ENCODE measurements around the gene TP53RK. TPM values are rescaled to one million over a fixed set of nuclear protein-coding genes. Genes with fewer than 3 reads are reported as not detected.

TP53RK gene
- polyA plus RNA-seq, 1 donor from 2014 or later = 22.7 TPM

DNA sequence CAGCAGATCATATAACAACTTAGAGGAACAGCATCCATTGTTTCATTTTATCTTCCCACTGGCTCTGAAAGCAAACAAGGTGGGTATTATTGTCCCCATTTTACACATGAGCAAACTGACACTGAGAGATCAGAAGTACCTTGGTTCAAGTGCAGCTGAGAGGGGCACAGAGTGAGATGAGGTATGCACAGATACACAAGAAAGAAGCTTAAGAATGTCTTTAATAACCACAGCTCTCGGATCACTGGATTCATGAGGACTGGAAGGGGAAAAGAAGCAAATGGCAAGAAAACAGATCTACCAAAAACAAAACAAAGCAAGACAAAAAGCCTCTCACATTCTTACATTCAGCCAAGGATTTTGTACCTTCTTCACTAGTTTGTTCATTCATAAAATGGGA, 30.8 kb upstream of the TP53RK start:
- no peak overlapping the region for H3K27ac ChIP-seq (ENCODE audit: low read length)
- no peaks in the 10 kb centered on the region for H3K9me2 ChIP-seq (ENCODE audit: insufficient read depth, low read length)
- no peaks in the 10 kb centered on the region for H3K36me3 ChIP-seq (ENCODE audit: insufficient read depth, low read length)
- H2AFZ ChIP-seq (ENCODE audit: low read depth, low read length) = no peak overlapping the region
- H3K4me3 ChIP-seq (ENCODE audit: low read length) = no peak overlapping the region
- no peaks in the 10 kb centered on the region for H3K9me3 ChIP-seq (ENCODE audit: low read length)
- no peaks in the 10 kb centered on the region for H3K27me3 ChIP-seq (ENCODE audit: insufficient read depth, low read depth, low read length)
- TF ChIP-seq POLR2AphosphoS5 (IDR thresholded peaks at IDR 0.05) (no peak), SMC3 (conservative IDR thresholded peaks at IDR 0.05; ENCODE audit: poor library complexity) (no peak), EZH2 (IDR thresholded peaks at IDR 0.05; ENCODE audit: borderline replicate concordance, insufficient read depth, low read length, poor library complexity, severe bottlenecking) (no peak), MXI1 (conservative IDR thresholded peaks at IDR 0.05; ENCODE audit: poor library complexity, severe bottlenecking) (no peak), RAD21 (conservative IDR thresholded peaks at IDR 0.05) (no peak), EP300 (conservative IDR thresholded peaks at IDR 0.05; ENCODE audit: poor library complexity, severe bottlenecking) (no peak), TAF1 (IDR thresholded peaks at IDR 0.05; ENCODE audit: low read depth) (no peak)
- TF ChIP-seq, protein P1, sequence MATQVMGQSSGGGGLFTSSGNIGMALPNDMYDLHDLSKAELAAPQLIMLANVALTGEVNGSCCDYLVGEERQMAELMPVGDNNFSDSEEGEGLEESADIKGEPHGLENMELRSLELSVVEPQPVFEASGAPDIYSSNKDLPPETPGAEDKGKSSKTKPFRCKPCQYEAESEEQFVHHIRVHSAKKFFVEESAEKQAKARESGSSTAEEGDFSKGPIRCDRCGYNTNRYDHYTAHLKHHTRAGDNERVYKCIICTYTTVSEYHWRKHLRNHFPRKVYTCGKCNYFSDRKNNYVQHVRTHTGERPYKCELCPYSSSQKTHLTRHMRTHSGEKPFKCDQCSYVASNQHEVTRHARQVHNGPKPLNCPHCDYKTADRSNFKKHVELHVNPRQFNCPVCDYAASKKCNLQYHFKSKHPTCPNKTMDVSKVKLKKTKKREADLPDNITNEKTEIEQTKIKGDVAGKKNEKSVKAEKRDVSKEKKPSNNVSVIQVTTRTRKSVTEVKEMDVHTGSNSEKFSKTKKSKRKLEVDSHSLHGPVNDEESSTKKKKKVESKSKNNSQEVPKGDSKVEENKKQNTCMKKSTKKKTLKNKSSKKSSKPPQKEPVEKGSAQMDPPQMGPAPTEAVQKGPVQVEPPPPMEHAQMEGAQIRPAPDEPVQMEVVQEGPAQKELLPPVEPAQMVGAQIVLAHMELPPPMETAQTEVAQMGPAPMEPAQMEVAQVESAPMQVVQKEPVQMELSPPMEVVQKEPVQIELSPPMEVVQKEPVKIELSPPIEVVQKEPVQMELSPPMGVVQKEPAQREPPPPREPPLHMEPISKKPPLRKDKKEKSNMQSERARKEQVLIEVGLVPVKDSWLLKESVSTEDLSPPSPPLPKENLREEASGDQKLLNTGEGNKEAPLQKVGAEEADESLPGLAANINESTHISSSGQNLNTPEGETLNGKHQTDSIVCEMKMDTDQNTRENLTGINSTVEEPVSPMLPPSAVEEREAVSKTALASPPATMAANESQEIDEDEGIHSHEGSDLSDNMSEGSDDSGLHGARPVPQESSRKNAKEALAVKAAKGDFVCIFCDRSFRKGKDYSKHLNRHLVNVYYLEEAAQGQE (IDR thresholded peaks at IDR 0.05; ENCODE audit: borderline replicate concordance) = no peak
- TF ChIP-seq, protein P2, sequence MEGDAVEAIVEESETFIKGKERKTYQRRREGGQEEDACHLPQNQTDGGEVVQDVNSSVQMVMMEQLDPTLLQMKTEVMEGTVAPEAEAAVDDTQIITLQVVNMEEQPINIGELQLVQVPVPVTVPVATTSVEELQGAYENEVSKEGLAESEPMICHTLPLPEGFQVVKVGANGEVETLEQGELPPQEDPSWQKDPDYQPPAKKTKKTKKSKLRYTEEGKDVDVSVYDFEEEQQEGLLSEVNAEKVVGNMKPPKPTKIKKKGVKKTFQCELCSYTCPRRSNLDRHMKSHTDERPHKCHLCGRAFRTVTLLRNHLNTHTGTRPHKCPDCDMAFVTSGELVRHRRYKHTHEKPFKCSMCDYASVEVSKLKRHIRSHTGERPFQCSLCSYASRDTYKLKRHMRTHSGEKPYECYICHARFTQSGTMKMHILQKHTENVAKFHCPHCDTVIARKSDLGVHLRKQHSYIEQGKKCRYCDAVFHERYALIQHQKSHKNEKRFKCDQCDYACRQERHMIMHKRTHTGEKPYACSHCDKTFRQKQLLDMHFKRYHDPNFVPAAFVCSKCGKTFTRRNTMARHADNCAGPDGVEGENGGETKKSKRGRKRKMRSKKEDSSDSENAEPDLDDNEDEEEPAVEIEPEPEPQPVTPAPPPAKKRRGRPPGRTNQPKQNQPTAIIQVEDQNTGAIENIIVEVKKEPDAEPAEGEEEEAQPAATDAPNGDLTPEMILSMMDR (IDR thresholded peaks at IDR 0.05; ENCODE audit: poor library complexity, severe bottlenecking) = no peak
- H3F3A ChIP-seq (ENCODE audit: insufficient read depth, low read length, poor library complexity, severe bottlenecking) = no peaks in the 10 kb centered on the region
- no peak overlapping the region for H3K4me2 ChIP-seq (ENCODE audit: low read length)
- no peaks in the 10 kb centered on the region for H3K79me2 ChIP-seq (replicated peaks; ENCODE audit: insufficient read depth, low read length)
- no peaks in the 10 kb centered on the region for H4K20me1 ChIP-seq (ENCODE audit: insufficient read depth)
- H3K9ac ChIP-seq (ENCODE audit: low read length) = no peak overlapping the region

DNA sequence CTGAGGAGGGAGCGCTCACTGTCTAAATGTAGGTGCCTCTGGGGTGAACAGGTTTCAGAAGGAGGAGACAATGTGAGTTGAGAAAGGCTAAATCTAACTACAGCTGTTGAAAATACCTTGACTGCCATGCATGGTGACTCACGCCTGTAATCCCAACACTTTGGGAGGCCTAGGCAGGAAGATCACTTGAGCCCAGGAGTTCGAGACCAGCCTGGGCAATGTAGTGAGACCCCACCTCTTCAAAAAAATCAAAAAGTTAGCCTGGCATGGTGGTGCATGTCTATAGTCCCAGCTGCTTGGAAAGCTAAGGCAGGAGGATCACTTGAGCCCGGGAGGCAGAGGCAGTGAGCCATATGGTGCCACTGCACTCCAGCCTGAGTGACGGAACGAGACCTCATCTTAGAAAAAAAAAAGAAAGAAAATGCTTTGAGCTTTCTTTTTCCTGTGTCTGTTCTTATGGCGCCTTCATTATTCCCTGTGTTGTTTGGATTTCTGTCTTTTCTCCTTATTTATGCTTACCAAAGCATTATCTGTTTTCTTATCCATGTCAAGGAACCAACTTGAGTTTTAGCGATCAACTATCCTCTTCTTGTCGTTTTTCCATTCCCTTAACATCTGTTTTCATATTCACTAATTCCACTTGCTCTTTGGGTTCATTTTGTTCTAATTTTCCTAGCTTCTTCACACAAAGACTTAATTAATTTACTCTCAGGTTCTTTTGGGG, 28.7 kb upstream of the TP53RK start:
- H2AFZ ChIP-seq (ENCODE audit: low read depth, low read length) = no peak overlapping the region
- H3K4me3 ChIP-seq (ENCODE audit: low read length) = no peak overlapping the region
- H3F3A ChIP-seq (ENCODE audit: insufficient read depth, low read length, poor library complexity, severe bottlenecking) = no peaks in the 10 kb centered on the region
- H3K9me2 ChIP-seq (ENCODE audit: insufficient read depth, low read length) = no peaks in the 10 kb centered on the region
- no peaks in the 10 kb centered on the region for H3K36me3 ChIP-seq (ENCODE audit: insufficient read depth, low read length)
- no peak for TF ChIP-seq MXI1 (conservative IDR thresholded peaks at IDR 0.05; ENCODE audit: poor library complexity, severe bottlenecking)
- TF ChIP-seq, protein P2 (IDR thresholded peaks at IDR 0.05; ENCODE audit: poor library complexity, severe bottlenecking) = no peak
- TF ChIP-seq EZH2 (IDR thresholded peaks at IDR 0.05; ENCODE audit: borderline replicate concordance, insufficient read depth, low read length, poor library complexity, severe bottlenecking) = no peak
- TF ChIP-seq EP300 (conservative IDR thresholded peaks at IDR 0.05; ENCODE audit: poor library complexity, severe bottlenecking) = no peak
- TF ChIP-seq TAF1 (IDR thresholded peaks at IDR 0.05; ENCODE audit: low read depth) = no peak
- H3K4me2 ChIP-seq (ENCODE audit: low read length) = no peak overlapping the region
- no peak overlapping the region for H3K9ac ChIP-seq (ENCODE audit: low read length)
- no peaks in the 10 kb centered on the region for H3K79me2 ChIP-seq (replicated peaks; ENCODE audit: insufficient read depth, low read length)
- no peak overlapping the region for H3K27ac ChIP-seq (ENCODE audit: low read length)
- H3K9me3 ChIP-seq (ENCODE audit: low read length) = no peaks in the 10 kb centered on the region
- H4K20me1 ChIP-seq (ENCODE audit: insufficient read depth) = no peaks in the 10 kb centered on the region
- H3K27me3 ChIP-seq (ENCODE audit: insufficient read depth, low read depth, low read length) = no peaks in the 10 kb centered on the region
